Measurements from ENCODE around the gene CREB3L2. TPM values are rescaled to one million over a fixed set of nuclear protein-coding genes. Genes with fewer than 3 reads are reported as not detected.

Gene CREB3L2
- total and polyA plus RNA-seq, 2 of the 13 experiments (the other 11 are each of a cell fraction or from before 2014, with no cell fraction given), result 22.1 to 41.1 TPM

- Histone ChIP-seq H3K27ac (ENCODE audit: extremely low read length, insufficient read depth, low read length) (no peak overlapping the region), H3K4me3 (replicated peaks in 1 of 3; ENCODE audit: insufficient read depth in 1 of 3, low read depth in 2 of 3, low read length in 3 of 3) (no peak overlapping the region), H3K4me1 (ENCODE audit: insufficient read depth, low read length) (peaks cover 9% of the 10 kb centered on the region), H3K4me2 (ENCODE audit: low read depth, low read length) (no peak overlapping the region), H3K79me2 (ENCODE audit: insufficient read depth, low read length) (no peaks in the 10 kb centered on the region), H3K9me3 (ENCODE audit: low read length) (peaks cover 28% of the 10 kb centered on the region), H3K36me3 (replicated peaks in 1 of 2; ENCODE audit: control insufficient read depth in 1 of 2, insufficient read depth in 2 of 2, low read length in 2 of 2) (no peaks in the 10 kb centered on the region), H2AFZ (ENCODE audit: low read length) (no peak overlapping the region), H4K20me1 (ENCODE audit: insufficient read depth, low read length) (no peaks in the 10 kb centered on the region), H3K9ac (ENCODE audit: insufficient read depth, low read depth, low read length) (no peak overlapping the region), H3K27me3 (ENCODE audit: control insufficient read depth in 1 of 2, insufficient read depth in 2 of 2, low read length in 2 of 2) (no peaks in the 10 kb centered on the region)
- FAIRE-seq (no peak), DNase-seq (ENCODE audit: low spot score) (no peak), ATAC-seq (no peak)
- ChIA-PET CTCF (ENCODE audit: low intra/inter-chr PET ratio, low total read pairs) (no interaction called here), POLR2A (no interaction called here)
- TF ChIP-seq ZFYVE20 (CRISPR knock-in tag; IDR thresholded peaks at IDR 0.05; ENCODE audit: borderline replicate concordance, low read depth) (no peak), NFKBIZ (CRISPR knock-in tag; IDR thresholded peaks at IDR 0.05) (no peak), HMG20A (CRISPR knock-in tag; IDR thresholded peaks at IDR 0.05; ENCODE audit: borderline replicate concordance) (no peak)
- TF ChIP-seq, protein P1, sequence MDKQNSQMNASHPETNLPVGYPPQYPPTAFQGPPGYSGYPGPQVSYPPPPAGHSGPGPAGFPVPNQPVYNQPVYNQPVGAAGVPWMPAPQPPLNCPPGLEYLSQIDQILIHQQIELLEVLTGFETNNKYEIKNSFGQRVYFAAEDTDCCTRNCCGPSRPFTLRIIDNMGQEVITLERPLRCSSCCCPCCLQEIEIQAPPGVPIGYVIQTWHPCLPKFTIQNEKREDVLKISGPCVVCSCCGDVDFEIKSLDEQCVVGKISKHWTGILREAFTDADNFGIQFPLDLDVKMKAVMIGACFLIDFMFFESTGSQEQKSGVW (CRISPR knock-in tag; IDR thresholded peaks at IDR 0.05; ENCODE audit: borderline replicate concordance), result no peak
- TF ChIP-seq, protein P2, sequence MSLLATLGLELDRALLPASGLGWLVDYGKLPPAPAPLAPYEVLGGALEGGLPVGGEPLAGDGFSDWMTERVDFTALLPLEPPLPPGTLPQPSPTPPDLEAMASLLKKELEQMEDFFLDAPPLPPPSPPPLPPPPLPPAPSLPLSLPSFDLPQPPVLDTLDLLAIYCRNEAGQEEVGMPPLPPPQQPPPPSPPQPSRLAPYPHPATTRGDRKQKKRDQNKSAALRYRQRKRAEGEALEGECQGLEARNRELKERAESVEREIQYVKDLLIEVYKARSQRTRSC (CRISPR knock-in tag; IDR thresholded peaks at IDR 0.05; ENCODE audit: low read depth), result no peak
- intact Hi-C loops (cut with micrococcal nuclease; ENCODE audit: unreplicated experiment) (no loop called here), in situ Hi-C loops (cut with HindIII; ENCODE audit: extremely low pct_ligation_motif_present, low pct_unique_long_range_greater_than_20kb) (no loop called here)
- BruUV-seq (replicated peaks), result no TSS peak
- WGBS (ENCODE audit: low lambda C conversion rate), result 86% methylated on average over 4 of the region's 4 CpGs
Observed at GRCh38 chr7:138033241-138033640, 31.4 kb upstream of the CREB3L2 start.

DNA sequence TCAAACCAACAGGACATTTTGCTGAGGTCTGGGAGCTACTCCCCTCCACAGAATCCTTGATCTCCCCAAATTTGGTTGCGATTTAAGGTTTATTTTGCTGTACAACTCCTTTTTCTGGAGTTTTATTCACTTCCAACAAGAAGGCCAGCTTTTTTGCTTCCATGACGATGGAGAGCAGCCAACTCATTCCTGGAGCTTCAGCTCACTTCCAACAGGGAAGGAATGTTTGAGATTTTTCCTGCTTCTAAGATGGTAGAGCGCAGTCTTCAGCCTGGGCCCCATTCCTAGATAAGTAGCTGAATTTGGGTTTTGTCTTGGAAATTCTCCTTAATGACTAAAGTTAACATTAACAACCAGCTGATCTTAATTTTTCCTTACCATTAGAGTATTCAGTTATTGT is 30.9 kb upstream of the CREB3L2 start:
- no peak overlapping the region for H3K27ac ChIP-seq (ENCODE audit: extremely low read length, insufficient read depth, low read length)
- no peaks in the 10 kb centered on the region for H3K79me2 ChIP-seq (ENCODE audit: insufficient read depth, low read length)
- intact Hi-C loops (cut with micrococcal nuclease; ENCODE audit: unreplicated experiment) (no loop called here), in situ Hi-C loops (cut with HindIII; ENCODE audit: extremely low pct_ligation_motif_present, low pct_unique_long_range_greater_than_20kb) (no loop called here)
- CTCF ChIA-PET (ENCODE audit: low intra/inter-chr PET ratio, low total read pairs), result no interaction called here
- POLR2A ChIA-PET, result no interaction called here
- no TSS peak for BruUV-seq (replicated peaks)
- H3K4me2 ChIP-seq (ENCODE audit: low read depth, low read length), result no peak overlapping the region
- H3K36me3 ChIP-seq (replicated peaks in 1 of 2; ENCODE audit: control insufficient read depth in 1 of 2, insufficient read depth in 2 of 2, low read length in 2 of 2), result no peaks in the 10 kb centered on the region
- no peak for FAIRE-seq
- no peak overlapping the region for H3K4me3 ChIP-seq (replicated peaks in 1 of 3; ENCODE audit: insufficient read depth in 1 of 3, low read depth in 2 of 3, low read length in 3 of 3)
- H3K9me3 ChIP-seq (ENCODE audit: low read length), result peaks cover 28% of the 10 kb centered on the region
- no peak overlapping the region for H2AFZ ChIP-seq (ENCODE audit: low read length)
- H3K27me3 ChIP-seq (ENCODE audit: control insufficient read depth in 1 of 2, insufficient read depth in 2 of 2, low read length in 2 of 2), result no peaks in the 10 kb centered on the region
- no peak for DNase-seq (ENCODE audit: low spot score)
- H4K20me1 ChIP-seq (ENCODE audit: insufficient read depth, low read length), result no peaks in the 10 kb centered on the region
- peaks cover 9% of the 10 kb centered on the region for H3K4me1 ChIP-seq (ENCODE audit: insufficient read depth, low read length)
- no peak for ATAC-seq
- no peak overlapping the region for H3K9ac ChIP-seq (ENCODE audit: insufficient read depth, low read depth, low read length)
- 93% methylated on average over 3 of the region's 3 CpGs for WGBS (ENCODE audit: low lambda C conversion rate)
- TF ChIP-seq, protein P3, sequence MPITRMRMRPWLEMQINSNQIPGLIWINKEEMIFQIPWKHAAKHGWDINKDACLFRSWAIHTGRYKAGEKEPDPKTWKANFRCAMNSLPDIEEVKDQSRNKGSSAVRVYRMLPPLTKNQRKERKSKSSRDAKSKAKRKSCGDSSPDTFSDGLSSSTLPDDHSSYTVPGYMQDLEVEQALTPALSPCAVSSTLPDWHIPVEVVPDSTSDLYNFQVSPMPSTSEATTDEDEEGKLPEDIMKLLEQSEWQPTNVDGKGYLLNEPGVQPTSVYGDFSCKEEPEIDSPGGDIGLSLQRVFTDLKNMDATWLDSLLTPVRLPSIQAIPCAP (CRISPR knock-in tag; IDR thresholded peaks at IDR 0.05; ENCODE audit: low read depth), result no peak
- TF ChIP-seq ESRRA (CRISPR knock-in tag; IDR thresholded peaks at IDR 0.05; ENCODE audit: low read depth) (no peak), RARG (CRISPR knock-in tag; IDR thresholded peaks at IDR 0.05; ENCODE audit: low read depth) (no peak), CHD2 (IDR thresholded peaks at IDR 0.05; ENCODE audit: low read depth, low read length) (no peak), ZFYVE20 (CRISPR knock-in tag; IDR thresholded peaks at IDR 0.05; ENCODE audit: borderline replicate concordance, low read depth) (no peak), ZNF766 (CRISPR knock-in tag; IDR thresholded peaks at IDR 0.05; ENCODE audit: borderline replicate concordance) (no peak), TEAD3 (CRISPR knock-in tag; optimal IDR thresholded peaks at IDR 0.05; ENCODE audit: borderline replicate concordance) (no peak), THAP9 (CRISPR knock-in tag; IDR thresholded peaks at IDR 0.05; ENCODE audit: borderline replicate concordance) (no peak)
